OCI-LY3 (cell line): ENCODE results near the gene DDA1.
A peak's percentile ranks its signal among the peaks of the same experiment; 100 is the strongest.

Experiments used
- H2AFZ ChIP-seq: fragments of 200-600, 300-600 bp; shearing (Covaris generic); 2 replicates; pipeline ENCODE4 v1.6.0; 2014; ENCODE audit warnings: antibody characterized with exemption, low read depth, low read length
- H3K27ac ChIP-seq: fragments of 200-600, 300-600 bp; sonication (generic); 2 replicates; pipeline ENCODE4 v1.5.1; 2014; ENCODE audit warnings: mild to moderate bottlenecking, low read length, moderate library complexity, mixed read lengths
- H3K27me3 ChIP-seq: fragments of 200-600, 300-600 bp; sonication (generic); 2 replicates; pipeline ENCODE4 v1.6.1; 2014; ENCODE audit warnings: low read depth, low read length, mixed read lengths
- H3K36me3 ChIP-seq: fragments of 200-600, 300-600 bp; sonication (generic); replicated peaks from 2 replicates; pipeline ENCODE3; 2014; ENCODE audit warnings: low read depth, low read length, mixed read lengths
- H3K4me1 ChIP-seq: fragments of 300-600, 200-600 bp; sonication (generic); 2 replicates; pipeline ENCODE4 v1.6.1; 2014; ENCODE audit warnings: low read length, mixed read lengths
- H3K4me2 ChIP-seq: fragments of 200-600, 300-600 bp; sonication (generic); 2 replicates; pipeline ENCODE4 v1.6.1; 2014; ENCODE audit warnings: low read length, mixed read lengths
- H3K4me3 ChIP-seq: fragments of 300-600, 200-600 bp; sonication (generic); 2 replicates; pipeline ENCODE4 v1.5.1; 2014; ENCODE audit warnings: antibody characterized with exemption, mild to moderate bottlenecking, low read length, moderate library complexity
- H3K79me2 ChIP-seq: fragments of 300-600, 200-600 bp; shearing (Covaris generic); 2 replicates; pipeline ENCODE4 v1.6.1; 2014; ENCODE audit warnings: mild to moderate bottlenecking, low read length, mixed read lengths
- H3K9ac ChIP-seq: fragments of 300-600, 200-600 bp; shearing (Covaris generic); 2 replicates; pipeline ENCODE4 v1.6.0; 2014; ENCODE audit warnings: mild to moderate bottlenecking, low read length, moderate library complexity
- H3K9me3 ChIP-seq: fragments of 200-600, 300-600 bp; shearing (Covaris generic); 2 replicates; pipeline ENCODE4 v1.6.1; 2014; ENCODE audit warnings: low read length, mixed read lengths; ENCODE audit not compliant: insufficient read depth
- H4K20me1 ChIP-seq: fragments of 200-600, 300-600 bp; sonication (generic); 2 replicates; pipeline ENCODE4 v1.6.1; 2016; ENCODE audit warnings: low read length, mixed read lengths; ENCODE audit not compliant: insufficient read depth
- EZH2phosphoT487 ChIP-seq: fragments of 200-600 bp; shearing (Covaris generic); IDR thresholded peaks from 2 replicates; pipeline ENCODE4 v1.6.1; 2018; ENCODE audit warnings: antibody characterized with exemption, mixed run types, low read depth
- TF ChIP-seq, protein P1 (sequence below): fragments of 200-600, 300-600 bp; sonication (generic); IDR thresholded peaks from 2 replicates; pipeline ENCODE4 v1.5.1; 2014; ENCODE audit warnings: antibody characterized with exemption, low read length, low read depth

Gene DDA1

DNA sequence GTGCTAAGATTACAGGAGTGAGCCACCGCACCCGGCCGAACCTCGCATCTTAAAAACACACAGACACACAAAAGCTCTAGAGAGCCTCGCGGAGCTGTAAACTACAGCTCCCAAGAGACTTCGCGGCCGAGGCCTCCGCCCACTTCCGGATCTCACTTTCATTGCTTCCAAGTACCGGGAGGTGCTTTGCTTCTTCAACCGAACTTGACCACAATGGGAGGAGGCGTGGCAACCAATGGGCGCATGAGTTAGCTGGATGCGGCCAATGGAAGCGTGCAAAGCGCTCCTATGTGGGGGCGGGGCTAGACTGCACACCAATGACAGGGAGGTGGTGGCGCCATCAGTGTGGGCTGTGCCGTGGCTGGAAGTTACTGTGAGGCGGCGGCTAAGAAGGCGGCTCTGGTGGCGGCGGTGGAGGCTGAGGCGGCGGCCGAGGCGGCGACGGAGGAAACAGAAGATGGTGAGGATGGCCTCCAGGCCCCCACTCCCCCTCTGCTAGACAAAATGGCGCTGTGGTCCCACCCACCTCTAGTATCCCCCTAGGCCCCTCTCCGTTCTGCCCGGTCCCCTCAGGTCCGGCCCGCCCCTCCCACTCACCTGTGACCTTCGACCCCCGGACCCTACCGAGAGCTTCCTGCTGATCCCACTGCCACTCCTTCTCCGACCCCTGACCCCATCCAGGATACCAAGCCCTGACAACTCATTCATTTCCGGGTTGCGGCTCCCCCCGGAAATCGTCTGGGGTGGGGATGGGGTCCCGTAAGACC, at the start of gene DDA1:
DDA1 (plus strand) TSS at position 366 of the 767 bp plus-strand sequence; CDS start at position 458, 92 bp downstream.
- Histone ChIP-seq H3K36me3 (peaks cover 11% of the 10 kb centered on the region), H3K4me3 (peak within 1 kb of the TSS; percentile 98), H3K79me2 (peaks cover 53% of the 10 kb centered on the region), H3K4me1 (peaks cover 21% of the 10 kb centered on the region), H4K20me1 (peaks cover 12% of the 10 kb centered on the region; the same call in 1 of the 2 replicates), H3K27ac (peak within 1 kb of the TSS; percentile 47), H3K4me2 (peak within 1 kb of the TSS; percentile 87), H3K9ac (peak within 1 kb of the TSS; percentile 91), H3K27me3 (no peaks in the 10 kb centered on the region), H3K9me3 (no peaks in the 10 kb centered on the region), H2AFZ (no peak within 1 kb of the TSS)
- TF ChIP-seq EZH2phosphoT487: no peak
- TF ChIP-seq, protein P1, sequence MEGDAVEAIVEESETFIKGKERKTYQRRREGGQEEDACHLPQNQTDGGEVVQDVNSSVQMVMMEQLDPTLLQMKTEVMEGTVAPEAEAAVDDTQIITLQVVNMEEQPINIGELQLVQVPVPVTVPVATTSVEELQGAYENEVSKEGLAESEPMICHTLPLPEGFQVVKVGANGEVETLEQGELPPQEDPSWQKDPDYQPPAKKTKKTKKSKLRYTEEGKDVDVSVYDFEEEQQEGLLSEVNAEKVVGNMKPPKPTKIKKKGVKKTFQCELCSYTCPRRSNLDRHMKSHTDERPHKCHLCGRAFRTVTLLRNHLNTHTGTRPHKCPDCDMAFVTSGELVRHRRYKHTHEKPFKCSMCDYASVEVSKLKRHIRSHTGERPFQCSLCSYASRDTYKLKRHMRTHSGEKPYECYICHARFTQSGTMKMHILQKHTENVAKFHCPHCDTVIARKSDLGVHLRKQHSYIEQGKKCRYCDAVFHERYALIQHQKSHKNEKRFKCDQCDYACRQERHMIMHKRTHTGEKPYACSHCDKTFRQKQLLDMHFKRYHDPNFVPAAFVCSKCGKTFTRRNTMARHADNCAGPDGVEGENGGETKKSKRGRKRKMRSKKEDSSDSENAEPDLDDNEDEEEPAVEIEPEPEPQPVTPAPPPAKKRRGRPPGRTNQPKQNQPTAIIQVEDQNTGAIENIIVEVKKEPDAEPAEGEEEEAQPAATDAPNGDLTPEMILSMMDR: no peak

DNA sequence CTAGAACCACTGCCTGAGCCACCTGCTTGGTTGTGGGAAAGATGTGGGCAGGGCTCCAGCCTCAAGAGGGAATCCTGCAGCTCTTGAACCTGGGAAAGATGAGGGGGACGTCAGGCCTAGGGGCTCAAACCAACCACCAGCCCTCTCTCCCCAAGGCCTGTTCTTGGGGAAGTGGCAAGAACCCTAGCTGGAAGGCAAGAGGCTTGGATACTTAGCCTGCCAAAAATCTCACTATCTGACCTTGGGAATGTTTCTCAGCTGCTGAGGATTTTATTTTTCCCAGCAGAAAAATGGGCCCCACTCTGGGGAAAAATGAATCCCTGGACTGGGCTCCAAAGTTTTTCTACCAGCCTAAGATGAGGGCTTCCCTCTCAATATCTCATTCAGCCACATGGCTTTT, 49.4 kb upstream of the DDA1 start:
- Histone ChIP-seq H2AFZ (no peak overlapping the region), H3K4me1 (peaks cover 6% of the 10 kb centered on the region), H3K9me3 (no peaks in the 10 kb centered on the region), H3K4me2 (no peak overlapping the region), H3K27ac (no peak overlapping the region), H4K20me1 (no peaks in the 10 kb centered on the region), H3K27me3 (no peaks in the 10 kb centered on the region), H3K9ac (no peak overlapping the region), H3K36me3 (no peaks in the 10 kb centered on the region), H3K79me2 (no peaks in the 10 kb centered on the region), H3K4me3 (no peak overlapping the region)
- TF ChIP-seq, protein P1: no peak
- no peak for TF ChIP-seq EZH2phosphoT487

DNA sequence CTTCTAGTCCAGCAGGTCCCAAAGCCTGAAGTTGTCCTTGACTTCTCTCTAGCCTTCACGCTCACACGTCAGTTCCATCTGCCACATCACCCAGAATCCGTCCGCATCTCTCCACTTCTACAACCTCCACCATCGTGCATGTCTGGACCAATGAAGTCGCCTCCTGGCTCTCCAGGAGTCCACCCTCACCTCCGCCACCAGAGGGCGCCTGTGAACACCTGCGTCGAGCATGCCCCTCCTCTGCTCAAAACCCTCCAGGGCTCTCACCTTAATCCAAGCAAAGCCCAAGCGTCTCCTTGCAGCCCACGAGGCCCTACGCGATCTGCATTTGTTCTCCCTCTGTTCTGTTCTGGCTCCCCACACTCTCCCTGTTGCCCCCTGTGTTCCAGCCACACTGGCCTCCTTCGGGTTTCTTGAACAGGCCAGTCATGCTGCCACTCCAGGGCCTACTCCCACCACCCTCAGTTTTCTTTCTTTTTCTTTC, 48.5 kb upstream of the DDA1 start:
- Histone ChIP-seq H3K4me3 (peak overlapping the region; percentile 37), H3K9me3 (no peaks in the 10 kb centered on the region), H3K4me2 (peak overlapping the region; percentile 62), H2AFZ (peak overlapping the region; percentile 91), H3K36me3 (no peaks in the 10 kb centered on the region), H3K27ac (no peak overlapping the region), H3K27me3 (no peaks in the 10 kb centered on the region), H3K4me1 (peaks cover 6% of the 10 kb centered on the region), H3K9ac (no peak overlapping the region), H3K79me2 (no peaks in the 10 kb centered on the region), H4K20me1 (no peaks in the 10 kb centered on the region)
- TF ChIP-seq, protein P1: peak; percentile 97
- TF ChIP-seq EZH2phosphoT487: no peak

DNA sequence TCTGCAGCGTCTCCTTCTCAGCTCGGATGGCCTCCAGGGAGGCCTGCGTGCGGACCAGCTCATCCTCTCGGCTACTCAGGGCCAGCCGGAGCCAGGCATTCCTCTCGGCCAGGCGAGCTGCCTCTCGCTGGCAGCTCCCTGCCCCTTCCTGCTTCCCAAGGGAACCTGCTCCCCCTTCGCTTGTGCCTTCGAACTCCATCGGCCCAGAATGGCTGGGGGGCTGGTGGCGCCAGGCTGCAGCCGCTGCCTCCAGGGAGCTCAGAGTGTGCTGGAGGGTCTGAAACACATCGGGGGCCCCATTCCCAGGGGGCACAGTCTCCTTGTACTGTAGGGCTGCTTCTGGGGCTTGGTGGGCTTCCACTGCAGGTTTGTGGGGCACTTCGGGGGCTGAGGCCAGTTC, 46.8 kb upstream of the DDA1 start:
- H3K9ac ChIP-seq: no peak overlapping the region
- no peaks in the 10 kb centered on the region for H3K27me3 ChIP-seq
- no peaks in the 10 kb centered on the region for H3K9me3 ChIP-seq
- no peaks in the 10 kb centered on the region for H3K36me3 ChIP-seq
- no peaks in the 10 kb centered on the region for H4K20me1 ChIP-seq
- no peak overlapping the region for H3K27ac ChIP-seq
- TF ChIP-seq, protein P1: no peak
- TF ChIP-seq EZH2phosphoT487: no peak
- no peak overlapping the region for H2AFZ ChIP-seq
- H3K4me1 ChIP-seq: peaks cover 9% of the 10 kb centered on the region
- peaks cover 2% of the 10 kb centered on the region for H3K79me2 ChIP-seq
- no peak overlapping the region for H3K4me3 ChIP-seq
- H3K4me2 ChIP-seq: no peak overlapping the region
